ENCODE results near the gene USP14. TPM values are rescaled to one million over a fixed set of nuclear protein-coding genes. Genes with fewer than 3 reads are reported as not detected.

USP14 gene
- total RNA-seq, 1 experiment from 2014 or later = 13.1 TPM

- H3K4me3 ChIP-seq = no peak overlapping the region
- no peak for DNase-seq
- peaks cover 82% of the 10 kb centered on the region for H3K36me3 ChIP-seq
- H3K27me3 ChIP-seq = no peaks in the 10 kb centered on the region
- no peaks in the 10 kb centered on the region for H3K9me3 ChIP-seq
Measured at GRCh38 chr18:211582-211981, 53.2 kb downstream of the USP14 start.

GRCh38 chr18:212780-213179 lies 54.4 kb downstream of the USP14 start:
- H3K4me3 ChIP-seq = no peak overlapping the region
- no peaks in the 10 kb centered on the region for H3K27me3 ChIP-seq
- peaks cover 86% of the 10 kb centered on the region for H3K36me3 ChIP-seq
- no peaks in the 10 kb centered on the region for H3K9me3 ChIP-seq
- DNase-seq = no peak

- H3K9me3 ChIP-seq = no peaks in the 10 kb centered on the region
- H3K4me3 ChIP-seq = no peak overlapping the region
- DNase-seq = no peak
- H3K27me3 ChIP-seq = no peaks in the 10 kb centered on the region
- peaks cover 89% of the 10 kb centered on the region for H3K36me3 ChIP-seq
Measured at GRCh38 chr18:213505-213904, 55.1 kb downstream of the USP14 start.

- Histone ChIP-seq H3K36me3 (peaks cover 89% of the 10 kb centered on the region), H3K4me3 (no peak overlapping the region), H3K9me3 (no peaks in the 10 kb centered on the region), H3K27me3 (no peaks in the 10 kb centered on the region)
- no peak for DNase-seq
Measured at GRCh38 chr18:213966-214365, 55.6 kb downstream of the USP14 start.

- Histone ChIP-seq H3K9me3 (no peaks in the 10 kb centered on the region), H3K36me3 (peaks cover 86% of the 10 kb centered on the region), H3K4me3 (no peak overlapping the region), H3K27me3 (no peaks in the 10 kb centered on the region)
- DNase-seq = no peak
Measured at GRCh38 chr18:215448-216010, 57.2 kb downstream of the USP14 start.

- Histone ChIP-seq H3K27me3 (no peaks in the 10 kb centered on the region), H3K9me3 (0 out of 2 replicates have a peak, but pooled peaks cover 1% of the 10 kb centered on the region), H3K36me3 (peaks cover 81% of the 10 kb centered on the region), H3K4me3 (no peak overlapping the region)
- DNase-seq = no peak
Measured at GRCh38 chr18:217532-218336, 59.4 kb downstream of the USP14 start.

- Histone ChIP-seq H3K9me3 (0 out of 2 replicates have a peak, but pooled peaks cover 1% of the 10 kb centered on the region), H3K4me3 (no peak overlapping the region), H3K36me3 (peaks cover 80% of the 10 kb centered on the region), H3K27me3 (no peaks in the 10 kb centered on the region)
- DNase-seq = no peak
Measured at GRCh38 chr18:220708-221107, 62.4 kb downstream of the USP14 start.

GRCh38 chr18:225745-226144 lies 67.4 kb downstream of the USP14 start:
- no peak for DNase-seq
- Histone ChIP-seq H3K9me3 (0 out of 2 replicates have a peak, but pooled peaks cover 1% of the 10 kb centered on the region), H3K27me3 (no peaks in the 10 kb centered on the region), H3K4me3 (no peak overlapping the region), H3K36me3 (peaks cover 37% of the 10 kb centered on the region)

- Histone ChIP-seq H3K36me3 (peaks cover 30% of the 10 kb centered on the region), H3K4me3 (no peak overlapping the region), H3K27me3 (no peaks in the 10 kb centered on the region), H3K9me3 (no peaks in the 10 kb centered on the region)
- no peak for DNase-seq
Measured at GRCh38 chr18:227374-227773, 69.0 kb downstream of the USP14 start.

- DNase-seq = no peak
- no peak overlapping the region for H3K4me3 ChIP-seq
- no peaks in the 10 kb centered on the region for H3K27me3 ChIP-seq
- peaks cover 25% of the 10 kb centered on the region for H3K36me3 ChIP-seq
- H3K9me3 ChIP-seq = no peaks in the 10 kb centered on the region
Measured at GRCh38 chr18:227902-228301, 69.5 kb downstream of the USP14 start.

GRCh38 chr18:228586-228985 lies 70.2 kb downstream of the USP14 start:
- Histone ChIP-seq H3K4me3 (no peak overlapping the region), H3K36me3 (peaks cover 19% of the 10 kb centered on the region), H3K9me3 (no peaks in the 10 kb centered on the region), H3K27me3 (no peaks in the 10 kb centered on the region)
- DNase-seq = no peak

GRCh38 chr18:231563-231962 lies 73.2 kb downstream of the USP14 start:
- no peak overlapping the region for H3K4me3 ChIP-seq
- DNase-seq = no peak
- H3K9me3 ChIP-seq = no peaks in the 10 kb centered on the region
- no peaks in the 10 kb centered on the region for H3K27me3 ChIP-seq
- H3K36me3 ChIP-seq = peaks cover 19% of the 10 kb centered on the region

GRCh38 chr18:240175-240574 lies 81.8 kb downstream of the USP14 start:
- no peak overlapping the region for H3K4me3 ChIP-seq
- no peak for DNase-seq
- H3K27me3 ChIP-seq = no peaks in the 10 kb centered on the region
- no peaks in the 10 kb centered on the region for H3K9me3 ChIP-seq
- peaks cover 41% of the 10 kb centered on the region for H3K36me3 ChIP-seq

GRCh38 chr18:245282-245847 lies 87.0 kb downstream of the USP14 start:
- no peaks in the 10 kb centered on the region for H3K9me3 ChIP-seq
- DNase-seq = no peak
- H3K36me3 ChIP-seq = peaks cover 72% of the 10 kb centered on the region
- H3K27me3 ChIP-seq = no peaks in the 10 kb centered on the region
- H3K4me3 ChIP-seq = no peak overlapping the region

GRCh38 chr18:248053-248452 lies 89.7 kb downstream of the USP14 start:
- no peaks in the 10 kb centered on the region for H3K9me3 ChIP-seq
- peaks cover 73% of the 10 kb centered on the region for H3K36me3 ChIP-seq
- no peaks in the 10 kb centered on the region for H3K27me3 ChIP-seq
- no peak for DNase-seq
- H3K4me3 ChIP-seq = no peak overlapping the region

- Histone ChIP-seq H3K27me3 (no peaks in the 10 kb centered on the region), H3K36me3 (peaks cover 73% of the 10 kb centered on the region), H3K9me3 (no peaks in the 10 kb centered on the region), H3K4me3 (no peak overlapping the region)
- DNase-seq = no peak
Measured at GRCh38 chr18:250685-251084, 92.3 kb downstream of the USP14 start.

GRCh38 chr18:251572-251971 lies 93.2 kb downstream of the USP14 start:
- H3K36me3 ChIP-seq = peaks cover 72% of the 10 kb centered on the region
- H3K4me3 ChIP-seq = no peak overlapping the region
- no peak for DNase-seq

GRCh38 chr18:253121-253520 lies 94.8 kb downstream of the USP14 start:
- Histone ChIP-seq H3K4me3 (no peak overlapping the region), H3K9me3 (no peaks in the 10 kb centered on the region), H3K27me3 (no peaks in the 10 kb centered on the region), H3K36me3 (peaks cover 73% of the 10 kb centered on the region)
- no peak for DNase-seq

More at GRCh38 chr18:251572-251971, 93.2 kb downstream of the USP14 start:
- Histone ChIP-seq H3K27me3 (no peaks in the 10 kb centered on the region), H3K9me3 (no peaks in the 10 kb centered on the region)

Measured in MG63 (cell line).